Hepatocyte (in vitro differentiated cells): ENCODE data around the gene SPATA21.

Experiments
- EZH2 ChIP-seq: fragments of 200-600 bp; sonication (generic); IDR thresholded peaks from 2 replicates; pipeline ENCODE4 v1.6.1; 2016; ENCODE audit warnings: antibody characterized with exemption, mild to moderate bottlenecking, borderline replicate concordance
- TF ChIP-seq, protein P1 (sequence below): fragments of 200-600 bp; sonication (generic); IDR thresholded peaks from 2 replicates; pipeline ENCODE4 v1.5.1; 2016; ENCODE audit warnings: antibody characterized with exemption, mild to moderate bottlenecking; ENCODE audit not compliant: poor library complexity

DNA sequence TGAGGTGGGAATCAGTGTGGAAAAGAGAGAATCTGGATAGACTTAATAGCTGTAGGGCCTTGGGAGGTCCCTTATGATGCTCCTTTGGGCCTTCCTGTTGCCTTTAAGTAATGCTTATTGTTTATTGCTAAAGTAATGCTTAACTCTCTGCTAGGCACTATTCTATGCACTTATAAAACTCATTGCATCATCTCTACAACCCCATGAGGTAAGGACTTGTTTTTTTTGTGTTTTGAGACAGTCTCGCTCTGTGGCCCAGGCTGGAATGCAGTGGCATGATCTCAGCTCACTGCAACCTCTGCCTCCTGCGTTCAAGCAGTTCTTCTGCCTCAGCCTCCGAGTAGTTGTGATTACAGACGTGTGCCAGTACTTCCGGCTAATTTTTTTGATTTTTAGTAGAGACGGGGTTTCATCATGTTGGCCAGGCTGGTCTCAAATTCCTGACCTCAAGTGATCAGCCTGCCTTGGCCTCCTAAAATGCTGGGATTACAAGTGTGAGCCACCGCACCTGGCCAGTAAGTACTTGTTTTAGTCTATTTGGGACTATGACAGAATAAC lies 25.6 kb upstream of the SPATA21 start:
- TF ChIP-seq, protein P1, sequence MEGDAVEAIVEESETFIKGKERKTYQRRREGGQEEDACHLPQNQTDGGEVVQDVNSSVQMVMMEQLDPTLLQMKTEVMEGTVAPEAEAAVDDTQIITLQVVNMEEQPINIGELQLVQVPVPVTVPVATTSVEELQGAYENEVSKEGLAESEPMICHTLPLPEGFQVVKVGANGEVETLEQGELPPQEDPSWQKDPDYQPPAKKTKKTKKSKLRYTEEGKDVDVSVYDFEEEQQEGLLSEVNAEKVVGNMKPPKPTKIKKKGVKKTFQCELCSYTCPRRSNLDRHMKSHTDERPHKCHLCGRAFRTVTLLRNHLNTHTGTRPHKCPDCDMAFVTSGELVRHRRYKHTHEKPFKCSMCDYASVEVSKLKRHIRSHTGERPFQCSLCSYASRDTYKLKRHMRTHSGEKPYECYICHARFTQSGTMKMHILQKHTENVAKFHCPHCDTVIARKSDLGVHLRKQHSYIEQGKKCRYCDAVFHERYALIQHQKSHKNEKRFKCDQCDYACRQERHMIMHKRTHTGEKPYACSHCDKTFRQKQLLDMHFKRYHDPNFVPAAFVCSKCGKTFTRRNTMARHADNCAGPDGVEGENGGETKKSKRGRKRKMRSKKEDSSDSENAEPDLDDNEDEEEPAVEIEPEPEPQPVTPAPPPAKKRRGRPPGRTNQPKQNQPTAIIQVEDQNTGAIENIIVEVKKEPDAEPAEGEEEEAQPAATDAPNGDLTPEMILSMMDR: no peak
- no peak for TF ChIP-seq EZH2
